Fibroblast of lung (primary cell): ENCODE data around the gene ERI2. TPM values are rescaled to one million over a fixed set of nuclear protein-coding genes. Genes with fewer than 3 reads are reported as not detected.

Source experiments
- DNase-seq, 2 donors: peaks; one replicate each; pipeline versions ENCODE4 v3.0.0 to v3.0.0-alpha.2; 2010; ENCODE audit warnings: low read depth in 2 of 2
- H2AFZ ChIP-seq: 2 replicates; pipeline ENCODE4 v1.5.1; 2012; ENCODE audit warnings: low read length, control low read depth, inconsistent platforms
- H3K27ac ChIP-seq: 2 replicates; pipeline ENCODE4 v1.5.1; 2011; ENCODE audit warnings: low read length, control low read depth; ENCODE audit not compliant: insufficient read depth
- H3K27me3 ChIP-seq: 2 replicates; pipeline ENCODE4 v1.5.1; 2011; ENCODE audit warnings: mild to moderate bottlenecking, low read length; ENCODE audit not compliant: control insufficient read depth, insufficient read depth
- H3K36me3 ChIP-seq: 2 replicates; pipeline ENCODE4 v1.5.1; 2011; ENCODE audit warnings: low read length; ENCODE audit not compliant: control insufficient read depth, insufficient read depth
- H3K4me1 ChIP-seq: 2 replicates; pipeline ENCODE4 v1.5.1; 2011; ENCODE audit warnings: low read length; ENCODE audit not compliant: control insufficient read depth, insufficient read depth; ENCODE audit errors: extremely low read depth
- H3K4me2 ChIP-seq: 2 replicates; pipeline ENCODE4 v1.5.1; 2011; ENCODE audit warnings: low read length, control low read depth; ENCODE audit not compliant: insufficient read depth; ENCODE audit errors: extremely low read depth
- H3K4me3 ChIP-seq, 4 experiments: fragments of 200-600 bp in 1 of 4; sonication (generic) in 1 of 4; replicated peaks in 1 of 4; 2 replicates each; pipeline ENCODE4 v1.5.1; 2011 to 2016; ENCODE audit warnings: low read length in 4 of 4, low read depth in 3 of 4, mild to moderate bottlenecking in 3 of 4, control low read depth in 2 of 4, inconsistent platforms in 1 of 4, mixed read lengths in 1 of 4; ENCODE audit not compliant: insufficient read depth in 1 of 4; ENCODE audit errors: control extremely low read depth in 1 of 4
- H3K79me2 ChIP-seq: 2 replicates; pipeline ENCODE4 v1.5.1; 2012; ENCODE audit warnings: mild to moderate bottlenecking, low read length, inconsistent platforms; ENCODE audit not compliant: control insufficient read depth, insufficient read depth
- H3K9ac ChIP-seq: 2 replicates; pipeline ENCODE4 v1.5.1; 2011; ENCODE audit warnings: mild to moderate bottlenecking, low read length, control low read depth; ENCODE audit not compliant: insufficient read depth
- H3K9me3 ChIP-seq: 2 replicates; pipeline ENCODE4 v1.5.1; 2012; ENCODE audit warnings: low read depth, low read length; ENCODE audit not compliant: control insufficient read depth, insufficient read depth
- H4K20me1 ChIP-seq: 2 replicates; pipeline ENCODE4 v1.5.1; 2011; ENCODE audit warnings: low read length; ENCODE audit not compliant: control insufficient read depth, insufficient read depth; ENCODE audit errors: extremely low read depth
- CTCF ChIP-seq, 2 donors: IDR thresholded peaks in 1 of 2; conservative IDR thresholded peaks in 1 of 2; 1 replicate in 1 of 2; 2 replicates in 1 of 2; pipeline ENCODE4 v1.5.1; 2011 to 2012; ENCODE audit warnings: low read length in 2 of 2, control low read depth in 1 of 2, inconsistent platforms in 1 of 2, low read depth in 1 of 2, mild to moderate bottlenecking in 1 of 2
- EZH2 ChIP-seq: IDR thresholded peaks from 2 replicates; pipeline ENCODE4 v1.5.1; 2012; ENCODE audit warnings: low read length, control low read depth, mild to moderate bottlenecking; ENCODE audit errors: missing control alignments
- polyA plus RNA-seq, 2 donors: library from polyadenylated mRNA; depleted of rRNA in 1 of 2; stranded (reverse) in 1 of 2; unstranded in 1 of 2; fragments of >200 nt; gene quantifications; 2 replicates each; pipeline ENCODE4 v1.2.1, GENCODE V29; 2011 to 2012; ENCODE audit warnings: missing spikeins in 1 of 2
- total RNA-seq: library from RNA; depleted of rRNA; stranded (reverse); fragments of >200 nt; gene quantifications from 2 replicates; pipeline ENCODE4 v1.2.1, GENCODE V29; 2014

The ERI2 gene
- total and polyA plus RNA-seq, 2 donors (not counting 1 experiment from before 2014, with no cell fraction given): 10.5 to 30.1 TPM

GRCh38 chr16:20784204-20784603, 22.1 kb downstream of the ERI2 start:
- Histone ChIP-seq H3K27ac (no peak overlapping the region), H3K9ac (no peak overlapping the region), H3K9me3 (no peaks in the 10 kb centered on the region), H3K4me3 (no peak overlapping the region), H3K27me3 (no peaks in the 10 kb centered on the region), H2AFZ (no peak overlapping the region), H3K79me2 (no peaks in the 10 kb centered on the region), H4K20me1 (no peaks in the 10 kb centered on the region), H3K4me1 (no peaks in the 10 kb centered on the region), H3K4me2 (no peak overlapping the region), H3K36me3 (no peaks in the 10 kb centered on the region)
- TF ChIP-seq CTCF (conservative IDR thresholded peaks at IDR 0.05 in 1 of 2, IDR thresholded peaks at IDR 0.05 in 1 of 2; ENCODE audit: low read depth in 1 of 2, low read length in 2 of 2) (no peak), EZH2 (no peak)
- no peak for DNase-seq

GRCh38 chr16:20782470-20782869, 23.8 kb downstream of the ERI2 start:
- Histone ChIP-seq H3K9ac (no peak overlapping the region), H3K9me3 (no peaks in the 10 kb centered on the region), H2AFZ (no peak overlapping the region), H3K79me2 (no peaks in the 10 kb centered on the region), H3K4me3 (no peak overlapping the region), H3K4me1 (no peaks in the 10 kb centered on the region), H3K4me2 (no peak overlapping the region), H3K27ac (no peak overlapping the region), H3K27me3 (no peaks in the 10 kb centered on the region), H4K20me1 (no peaks in the 10 kb centered on the region), H3K36me3 (no peaks in the 10 kb centered on the region)
- no peak for TF ChIP-seq EZH2
- TF ChIP-seq CTCF (conservative IDR thresholded peaks at IDR 0.05 in 1 of 2, IDR thresholded peaks at IDR 0.05 in 1 of 2; ENCODE audit: low read depth in 1 of 2, low read length in 2 of 2): no peak
- DNase-seq: no peak

- no peaks in the 10 kb centered on the region for H3K27me3 ChIP-seq
- H3K4me1 ChIP-seq: no peaks in the 10 kb centered on the region
- no peak overlapping the region for H3K4me3 ChIP-seq
- no peak overlapping the region for H2AFZ ChIP-seq
- H3K27ac ChIP-seq: no peak overlapping the region
- H4K20me1 ChIP-seq: no peaks in the 10 kb centered on the region
- DNase-seq: no peak
- no peak for TF ChIP-seq CTCF (conservative IDR thresholded peaks at IDR 0.05 in 1 of 2, IDR thresholded peaks at IDR 0.05 in 1 of 2; ENCODE audit: low read depth in 1 of 2, low read length in 2 of 2)
- no peak for TF ChIP-seq EZH2
- no peak overlapping the region for H3K4me2 ChIP-seq
- H3K9ac ChIP-seq: no peak overlapping the region
- H3K9me3 ChIP-seq: no peaks in the 10 kb centered on the region
- no peaks in the 10 kb centered on the region for H3K79me2 ChIP-seq
- no peaks in the 10 kb centered on the region for H3K36me3 ChIP-seq
These were observed 24.6 kb downstream of the ERI2 start for GRCh38 chr16:20781697-20782096.
